HUES64 (cell line): ENCODE results near the gene CEP128.

Experiments
- H3K27ac ChIP-seq: 2 replicates; pipeline ENCODE4 v1.7.0; 2013; ENCODE audit warnings: low read depth, low read length, inconsistent platforms
- H3K27me3 ChIP-seq: 2 replicates; pipeline ENCODE4 v1.6.1; 2013; ENCODE audit warnings: mild to moderate bottlenecking, low read length; ENCODE audit not compliant: insufficient read depth
- H3K36me3 ChIP-seq: 2 replicates; pipeline ENCODE4 v1.6.1; 2013; ENCODE audit warnings: mild to moderate bottlenecking, low read length; ENCODE audit not compliant: insufficient read depth
- H3K4me1 ChIP-seq: 2 replicates; pipeline ENCODE4 v1.6.1; 2013; ENCODE audit warnings: mild to moderate bottlenecking, low read length, moderate library complexity; ENCODE audit not compliant: insufficient read depth
- H3K4me3 ChIP-seq: 2 replicates; pipeline ENCODE4 v1.5.1; 2013; ENCODE audit warnings: mild to moderate bottlenecking, low read length, moderate library complexity
- H3K9ac ChIP-seq: 2 replicates; pipeline ENCODE4 v1.6.1; 2013; ENCODE audit warnings: mild to moderate bottlenecking, low read depth, low read length
- H3K9me3 ChIP-seq: 2 replicates; pipeline ENCODE4 v1.6.1; 2013; ENCODE audit warnings: low read depth, low read length; ENCODE audit not compliant: insufficient read depth
- WGBS: fragments of 150-250, 120-280 bp; methylation state at CpG from one replicate; pipeline ENCODE4 v1.1.7; 2013; ENCODE audit warnings: missing lambda C conversion rate; 5-methylcytosine and 5-hydroxymethylcytosine counted together

CEP128 gene

GRCh38 chr14:80518173-80518572 lies 423.4 kb downstream of the CEP128 start:
- 100% methylated on average over 3 of the region's 4 CpGs for WGBS
- H3K27me3 ChIP-seq, result no peaks in the 10 kb centered on the region
- H3K27ac ChIP-seq, result no peak overlapping the region
- H3K36me3 ChIP-seq, result no peaks in the 10 kb centered on the region
- no peak overlapping the region for H3K4me3 ChIP-seq
- no peaks in the 10 kb centered on the region for H3K9me3 ChIP-seq
- H3K9ac ChIP-seq, result no peak overlapping the region
- H3K4me1 ChIP-seq, result no peaks in the 10 kb centered on the region

- Histone ChIP-seq H3K4me1 (no peaks in the 10 kb centered on the region), H3K27me3 (no peaks in the 10 kb centered on the region), H3K9me3 (no peaks in the 10 kb centered on the region), H3K36me3 (peaks cover 5% of the 10 kb centered on the region; the same call in 1 of the 2 replicates), H3K4me3 (no peak overlapping the region), H3K9ac (no peak overlapping the region), H3K27ac (no peak overlapping the region)
- 88% methylated on average over 2 of the region's 3 CpGs for WGBS
These were observed 434.2 kb downstream of the CEP128 start for GRCh38 chr14:80507292-80507869.

- 0 out of 2 replicates have a peak, but pooled peaks cover 2% of the 10 kb centered on the region for H3K36me3 ChIP-seq
- H3K9ac ChIP-seq, result no peak overlapping the region
- no peak overlapping the region for H3K27ac ChIP-seq
- WGBS, result 97% methylated on average over 3 of the region's 4 CpGs
- no peaks in the 10 kb centered on the region for H3K27me3 ChIP-seq
- no peaks in the 10 kb centered on the region for H3K4me1 ChIP-seq
- H3K9me3 ChIP-seq, result no peaks in the 10 kb centered on the region
- H3K4me3 ChIP-seq, result no peak overlapping the region
These were observed 436.8 kb downstream of the CEP128 start for GRCh38 chr14:80504781-80505180.

GRCh38 chr14:80498533-80498932 lies 443.0 kb downstream of the CEP128 start:
- Histone ChIP-seq H3K27me3 (no peaks in the 10 kb centered on the region), H3K36me3 (0 out of 2 replicates have a peak, but pooled peaks cover 2% of the 10 kb centered on the region), H3K27ac (no peak overlapping the region), H3K4me3 (no peak overlapping the region), H3K4me1 (no peaks in the 10 kb centered on the region), H3K9me3 (no peaks in the 10 kb centered on the region), H3K9ac (no peak overlapping the region)
- 99% methylated on average over 2 of the region's 2 CpGs for WGBS

- 98% methylated on average over 3 of the region's 4 CpGs for WGBS
These were observed 445.4 kb downstream of the CEP128 start for GRCh38 chr14:80496090-80496489.

GRCh38 chr14:80494769-80495168 lies 446.8 kb downstream of the CEP128 start:
- no peaks in the 10 kb centered on the region for H3K9me3 ChIP-seq
- WGBS, result 80% methylated on average over 2 of the region's 2 CpGs
- H3K36me3 ChIP-seq, result no peaks in the 10 kb centered on the region
- no peak overlapping the region for H3K27ac ChIP-seq
- H3K9ac ChIP-seq, result no peak overlapping the region
- H3K27me3 ChIP-seq, result no peaks in the 10 kb centered on the region
- H3K4me1 ChIP-seq, result peaks cover 9% of the 10 kb centered on the region; the same call in 1 of the 2 replicates
- H3K4me3 ChIP-seq, result no peak overlapping the region

More at GRCh38 chr14:80496090-80496489, 445.4 kb downstream of the CEP128 start:
- Histone ChIP-seq H3K36me3 (no peaks in the 10 kb centered on the region), H3K9me3 (no peaks in the 10 kb centered on the region), H3K27ac (no peak overlapping the region), H3K4me1 (peaks cover 6% of the 10 kb centered on the region; the same call in 1 of the 2 replicates), H3K4me3 (no peak overlapping the region), H3K9ac (no peak overlapping the region), H3K27me3 (no peaks in the 10 kb centered on the region)

- 94% methylated on average over 5 of the region's 5 CpGs for WGBS
- no peak overlapping the region for H3K4me3 ChIP-seq
- no peaks in the 10 kb centered on the region for H3K9me3 ChIP-seq
- H3K4me1 ChIP-seq, result peaks cover 9% of the 10 kb centered on the region; the same call in 1 of the 2 replicates
- H3K9ac ChIP-seq, result no peak overlapping the region
- no peaks in the 10 kb centered on the region for H3K27me3 ChIP-seq
- H3K27ac ChIP-seq, result no peak overlapping the region
- H3K36me3 ChIP-seq, result no peaks in the 10 kb centered on the region
These were observed 447.9 kb downstream of the CEP128 start for GRCh38 chr14:80493620-80494019.

- Histone ChIP-seq H3K27ac (no peak overlapping the region), H3K27me3 (no peaks in the 10 kb centered on the region), H3K4me1 (peaks cover 9% of the 10 kb centered on the region; the same call in 1 of the 2 replicates), H3K9ac (no peak overlapping the region), H3K9me3 (no peaks in the 10 kb centered on the region), H3K4me3 (no peak overlapping the region), H3K36me3 (no peaks in the 10 kb centered on the region)
- 96% methylated on average over 2 of the region's 2 CpGs for WGBS
These were observed 449.9 kb downstream of the CEP128 start for GRCh38 chr14:80491650-80492049.

- 61% methylated on average over 3 of the region's 4 CpGs for WGBS
- no peak overlapping the region for H3K27ac ChIP-seq
- no peaks in the 10 kb centered on the region for H3K36me3 ChIP-seq
- no peak overlapping the region for H3K9ac ChIP-seq
- H3K4me3 ChIP-seq, result no peak overlapping the region
- H3K4me1 ChIP-seq, result peaks cover 9% of the 10 kb centered on the region; the same call in 1 of the 2 replicates
- H3K9me3 ChIP-seq, result no peaks in the 10 kb centered on the region
- H3K27me3 ChIP-seq, result no peaks in the 10 kb centered on the region
These were observed 450.4 kb downstream of the CEP128 start for GRCh38 chr14:80491131-80491530.

GRCh38 chr14:80489513-80489912 lies 452.0 kb downstream of the CEP128 start:
- Histone ChIP-seq H3K4me1 (peaks cover 9% of the 10 kb centered on the region; the same call in 1 of the 2 replicates), H3K36me3 (no peaks in the 10 kb centered on the region), H3K27me3 (no peaks in the 10 kb centered on the region), H3K4me3 (no peak overlapping the region), H3K27ac (no peak overlapping the region), H3K9me3 (no peaks in the 10 kb centered on the region), H3K9ac (no peak overlapping the region)
- 86% methylated on average over 3 of the region's 3 CpGs for WGBS

GRCh38 chr14:80485764-80486163 lies 455.8 kb downstream of the CEP128 start:
- no peaks in the 10 kb centered on the region for H3K27me3 ChIP-seq
- no peak overlapping the region for H3K9ac ChIP-seq
- H3K36me3 ChIP-seq, result no peaks in the 10 kb centered on the region
- H3K4me1 ChIP-seq, result no peaks in the 10 kb centered on the region
- no peak overlapping the region for H3K4me3 ChIP-seq
- H3K27ac ChIP-seq, result no peak overlapping the region
- WGBS, result 95% methylated on average over 2 of the region's 2 CpGs
- no peaks in the 10 kb centered on the region for H3K9me3 ChIP-seq

- Histone ChIP-seq H3K9me3 (no peaks in the 10 kb centered on the region), H3K27me3 (no peaks in the 10 kb centered on the region), H3K4me3 (no peak overlapping the region), H3K27ac (no peak overlapping the region), H3K4me1 (no peaks in the 10 kb centered on the region), H3K9ac (no peak overlapping the region), H3K36me3 (no peaks in the 10 kb centered on the region)
- WGBS, result 94% methylated on average over 2 of the region's 2 CpGs
These were observed 458.2 kb downstream of the CEP128 start for GRCh38 chr14:80483331-80483730.
